Posterior cingulate gyrus (tissue), 11 donors: ENCODE data around the gene RTN4.
A peak's percentile ranks its signal among the peaks of the same experiment; 100 is the strongest.

ENCODE experiments used
- DNase-seq, 10 donors: peaks; one replicate each; pipeline versions ENCODE4 v3.0.0 to v3.0.0-alpha.2; 2020 to 2021; ENCODE audit warnings: mixed read lengths in 3 of 10
- intact Hi-C: fragments of 100-400 bp; cut with DNase I; formaldehyde crosslinking; loops from one replicate; pipeline ENCODE4 v1.15.1; 2023

Gene RTN4

DNA sequence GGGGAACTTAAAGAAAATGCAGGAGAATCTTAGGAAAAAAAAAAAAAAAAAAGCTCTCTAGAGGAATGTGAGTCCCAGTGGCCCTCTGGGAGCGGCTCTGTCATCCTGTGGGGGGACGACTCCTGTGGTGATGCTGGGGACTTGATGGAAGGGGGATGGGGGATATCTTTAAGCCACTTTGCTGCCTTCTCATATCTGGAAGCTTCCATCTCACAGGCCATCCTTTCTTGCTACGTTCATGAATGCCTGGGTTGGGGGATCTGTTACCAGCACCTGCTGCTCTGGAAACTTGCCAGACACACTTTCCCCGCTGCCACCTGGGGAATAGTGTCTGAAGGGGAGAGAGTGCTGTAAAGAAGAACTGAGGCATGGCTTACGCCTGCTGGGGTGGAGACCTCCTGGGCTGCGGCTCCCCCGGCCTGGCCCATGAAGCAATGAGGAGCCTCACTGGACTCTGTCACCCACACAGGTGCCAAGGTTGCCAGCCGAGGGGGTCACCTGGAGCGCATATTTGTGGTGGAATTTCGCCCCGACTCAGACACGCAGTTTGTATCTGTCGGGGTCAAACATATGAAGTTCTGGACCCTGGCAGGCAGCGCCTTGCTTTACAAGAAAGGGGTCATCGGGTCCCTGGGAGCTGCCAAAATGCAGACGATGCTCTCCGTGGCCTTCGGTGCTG is 92.8 kb downstream of the RTN4 start:
- intact Hi-C loops: no loop called here
- DNase-seq: peak in 1 of 10 donors; percentile 59

DNA sequence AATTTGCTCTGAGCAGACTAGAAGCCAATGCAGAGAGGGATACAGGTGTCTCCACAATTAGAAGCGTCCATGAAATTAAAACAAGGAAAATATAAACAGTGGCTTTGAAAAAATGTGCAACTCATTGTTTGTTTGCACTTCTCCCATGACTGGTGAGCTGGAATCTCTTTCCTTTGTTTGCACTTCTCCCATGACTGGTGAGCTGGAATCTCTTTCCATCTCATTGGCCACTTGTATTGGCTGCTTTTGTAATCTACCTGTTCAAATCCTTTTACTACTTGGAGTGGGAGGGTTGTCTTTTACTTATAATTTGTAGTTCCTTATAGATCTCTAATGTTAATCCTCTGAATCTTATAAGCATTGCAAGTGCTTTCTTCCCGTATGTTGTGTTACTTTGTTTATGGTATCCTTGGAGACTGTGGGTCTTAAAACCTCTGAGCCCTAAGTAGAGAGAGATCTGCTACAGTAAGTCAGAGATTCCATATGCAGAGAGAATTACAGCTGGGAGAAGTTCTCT is 94.1 kb downstream of the RTN4 start:
- DNase-seq: no peak
- intact Hi-C loops: no loop called here

DNA sequence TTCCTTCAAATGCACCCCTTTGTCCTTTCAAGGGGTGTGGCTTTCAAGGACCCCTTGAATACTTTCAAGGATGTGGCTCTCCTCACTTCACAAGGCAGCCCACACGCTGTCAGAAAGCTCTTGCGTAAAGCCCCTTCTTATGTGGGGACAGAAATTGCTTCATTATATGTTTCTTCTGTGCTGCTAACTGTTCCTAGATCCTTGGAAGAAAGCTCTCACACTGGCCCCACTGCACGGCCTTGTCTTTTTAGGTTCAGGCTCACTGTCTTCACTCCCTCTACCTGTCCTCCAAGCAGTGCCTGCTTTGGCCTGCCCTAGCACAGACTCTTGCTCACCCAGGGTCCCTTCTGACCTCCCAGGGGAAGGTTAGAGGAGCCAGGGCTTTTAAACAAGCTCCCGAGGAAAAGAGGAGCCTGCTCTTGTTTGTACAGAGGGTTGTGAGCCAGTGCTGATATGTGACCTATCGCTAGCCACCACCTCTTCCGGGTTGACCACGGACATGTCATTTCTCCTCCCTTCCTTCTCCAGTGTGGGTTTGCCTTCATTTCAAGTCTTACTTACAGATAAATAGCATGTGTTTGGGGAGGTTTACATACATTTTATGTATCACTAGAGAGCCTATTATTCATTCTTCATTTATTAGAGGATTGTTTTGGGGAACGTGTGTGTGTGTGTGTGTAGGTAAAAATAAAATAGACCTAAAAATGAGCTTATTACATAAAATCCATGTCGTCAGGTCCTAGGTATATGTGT is 94.7 kb downstream of the RTN4 start:
- intact Hi-C loops: no loop called here
- DNase-seq: no peak

DNA sequence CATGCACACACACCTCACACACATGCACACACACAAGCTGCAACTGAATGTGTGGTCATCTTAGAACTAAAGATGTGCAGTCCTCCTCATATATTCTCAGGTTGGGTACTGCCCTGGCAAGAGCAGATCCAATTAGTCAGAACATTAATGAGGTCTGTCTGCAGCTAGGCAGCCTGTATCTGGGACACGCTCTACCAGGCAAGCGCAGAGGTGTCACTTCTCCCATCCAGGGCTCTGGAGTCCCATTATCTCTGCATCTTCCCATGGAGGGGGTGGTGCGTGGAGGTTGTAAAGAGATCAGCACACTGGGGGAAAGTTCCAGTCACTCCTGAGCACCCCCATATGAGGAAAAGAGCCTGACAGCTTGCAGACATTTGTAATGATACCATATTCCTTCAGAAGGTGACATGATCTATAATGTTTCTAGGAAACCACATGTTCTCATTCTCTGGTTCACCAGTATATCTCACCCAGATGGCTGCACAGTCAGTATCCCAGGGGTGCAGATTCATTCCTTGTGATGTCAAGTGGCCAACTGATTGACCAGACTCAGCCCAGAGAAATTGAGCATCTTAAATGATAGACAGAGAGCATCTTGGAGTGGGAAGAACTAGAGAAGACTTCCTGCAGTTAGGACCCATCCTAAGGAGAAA is 95.4 kb downstream of the RTN4 start:
- intact Hi-C loops: no loop called here
- DNase-seq: no peak

- intact Hi-C loops: no loop called here
- DNase-seq: no peak
Measured at GRCh38 chr2:54954158-54954557, 96.1 kb downstream of the RTN4 start.

DNA sequence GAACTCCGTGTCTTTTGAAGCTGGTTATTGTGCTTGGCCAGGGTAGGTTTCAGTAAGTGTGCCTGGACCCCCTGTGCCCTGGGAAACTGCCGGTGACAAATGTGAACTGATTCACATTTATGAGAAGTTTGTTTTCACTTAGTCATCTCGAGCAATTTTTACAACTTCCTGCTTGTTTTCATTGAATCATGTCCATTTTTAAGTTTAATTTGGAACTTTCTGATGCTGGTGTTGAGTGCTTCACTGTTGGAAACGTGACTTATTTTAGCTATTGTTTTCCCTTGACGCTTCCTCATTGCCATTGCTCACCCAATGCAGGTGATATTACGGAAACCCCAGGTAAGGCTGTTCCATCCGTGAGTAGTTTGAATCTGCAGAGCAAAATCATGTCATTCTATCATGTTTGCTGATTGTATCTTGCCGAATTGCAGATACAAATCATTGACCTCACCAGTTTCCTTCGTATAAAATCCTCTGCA is 97.2 kb downstream of the RTN4 start:
- intact Hi-C loops: no loop called here
- no peak for DNase-seq

GRCh38 chr2:54952425-54952824 is 97.8 kb downstream of the RTN4 start:
- DNase-seq: no peak
- intact Hi-C loops: no loop called here

- DNase-seq: no peak
- intact Hi-C loops: no loop called here
Measured at GRCh38 chr2:54950811-54951210, 99.4 kb downstream of the RTN4 start.

- intact Hi-C loops: no loop called here
- DNase-seq: no peak
Measured at GRCh38 chr2:54949431-54949830, 100.8 kb downstream of the RTN4 start.

DNA sequence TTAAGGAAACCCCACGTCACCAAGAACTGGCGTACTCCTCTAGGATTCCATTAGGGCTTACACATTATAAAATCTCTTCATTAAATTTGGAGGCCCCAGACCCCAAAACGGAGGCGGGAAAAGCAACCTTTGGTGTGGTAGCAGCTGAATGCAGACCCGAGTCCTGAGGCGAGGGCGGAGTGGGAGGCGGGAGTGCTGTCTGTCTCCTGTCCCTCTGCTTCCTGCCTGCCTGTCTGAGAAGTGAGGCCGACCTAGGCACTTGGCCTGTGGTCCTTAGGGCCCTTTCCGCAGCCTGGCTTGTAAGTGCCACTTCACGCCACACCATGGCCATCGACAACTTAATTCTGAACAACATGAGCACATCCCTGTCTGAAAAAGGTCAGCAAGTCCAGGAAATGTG is 102.1 kb downstream of the RTN4 start:
- DNase-seq: peak in 1 of 10 donors; percentile 81
- intact Hi-C loops: no loop called here

- peak in 2 of 10 donors; percentile 31 to 85 for DNase-seq
- intact Hi-C loops: no loop called here
Measured at GRCh38 chr2:54947646-54948045, 102.6 kb downstream of the RTN4 start.

GRCh38 chr2:54947136-54947535 is 103.1 kb downstream of the RTN4 start:
- DNase-seq: peak in 4 of 10 donors; percentile 32 to 85 (median 67)
- intact Hi-C loops: no loop called here

GRCh38 chr2:54946220-54946805 is 103.9 kb downstream of the RTN4 start:
- intact Hi-C loops: no loop called here
- peak in 2 of 10 donors; percentile 31 to 79 for DNase-seq

- peak in 6 of 10 donors; percentile 38 to 88 (median 43) for DNase-seq
- intact Hi-C loops: no loop called here
Measured at GRCh38 chr2:54945391-54946219, 104.6 kb downstream of the RTN4 start.

DNA sequence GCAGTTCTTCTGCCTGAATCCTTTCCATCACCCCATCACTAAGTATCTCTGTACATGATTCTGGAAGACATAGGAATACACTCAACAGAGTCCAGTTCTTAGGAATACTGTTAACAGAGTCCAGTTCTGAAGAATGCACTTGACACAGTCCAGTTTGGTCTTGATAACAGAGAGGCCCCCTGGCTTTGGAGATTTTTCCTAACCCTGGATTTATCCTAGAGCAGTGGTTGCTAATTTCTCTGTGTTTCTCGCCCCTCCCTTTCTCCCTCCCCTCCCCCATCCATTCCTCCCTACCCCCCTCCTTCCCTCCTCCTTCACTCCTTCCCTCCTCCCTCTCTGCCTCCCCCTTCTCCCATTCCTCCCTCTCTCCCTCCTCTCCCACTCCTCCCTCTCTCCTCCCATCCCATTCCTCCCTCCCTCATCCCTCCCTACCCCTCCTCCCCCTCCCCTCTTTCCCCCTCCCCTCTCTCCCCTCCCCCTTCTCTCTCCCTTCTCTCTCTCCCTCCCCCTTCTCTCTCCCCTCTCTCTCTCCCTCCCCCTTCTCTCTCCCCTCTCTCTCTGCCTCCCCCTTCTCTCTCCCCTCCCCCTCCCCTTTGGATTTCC is 105.4 kb downstream of the RTN4 start:
- intact Hi-C loops: no loop called here
- no peak for DNase-seq

DNA sequence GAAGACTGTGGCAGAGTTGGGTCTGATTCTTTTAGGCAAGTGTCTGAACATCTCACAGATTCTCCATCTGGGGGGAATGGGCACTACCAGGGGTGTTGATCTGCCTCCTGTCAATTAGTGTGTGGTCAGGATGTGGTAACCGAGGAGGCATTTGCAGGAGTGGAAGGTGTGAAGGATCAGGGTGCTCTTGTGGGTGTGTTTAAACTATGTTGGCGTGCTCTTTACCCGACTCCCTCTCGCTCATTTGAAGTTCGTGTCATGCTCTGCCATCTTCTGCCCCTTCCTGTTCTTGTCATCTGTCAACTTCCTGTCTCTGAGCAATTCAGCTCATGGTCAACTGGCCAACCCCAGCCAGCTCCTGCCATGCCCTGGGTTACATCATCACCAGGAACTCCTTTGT is 107.9 kb downstream of the RTN4 start:
- intact Hi-C loops: no loop called here
- no peak for DNase-seq

DNA sequence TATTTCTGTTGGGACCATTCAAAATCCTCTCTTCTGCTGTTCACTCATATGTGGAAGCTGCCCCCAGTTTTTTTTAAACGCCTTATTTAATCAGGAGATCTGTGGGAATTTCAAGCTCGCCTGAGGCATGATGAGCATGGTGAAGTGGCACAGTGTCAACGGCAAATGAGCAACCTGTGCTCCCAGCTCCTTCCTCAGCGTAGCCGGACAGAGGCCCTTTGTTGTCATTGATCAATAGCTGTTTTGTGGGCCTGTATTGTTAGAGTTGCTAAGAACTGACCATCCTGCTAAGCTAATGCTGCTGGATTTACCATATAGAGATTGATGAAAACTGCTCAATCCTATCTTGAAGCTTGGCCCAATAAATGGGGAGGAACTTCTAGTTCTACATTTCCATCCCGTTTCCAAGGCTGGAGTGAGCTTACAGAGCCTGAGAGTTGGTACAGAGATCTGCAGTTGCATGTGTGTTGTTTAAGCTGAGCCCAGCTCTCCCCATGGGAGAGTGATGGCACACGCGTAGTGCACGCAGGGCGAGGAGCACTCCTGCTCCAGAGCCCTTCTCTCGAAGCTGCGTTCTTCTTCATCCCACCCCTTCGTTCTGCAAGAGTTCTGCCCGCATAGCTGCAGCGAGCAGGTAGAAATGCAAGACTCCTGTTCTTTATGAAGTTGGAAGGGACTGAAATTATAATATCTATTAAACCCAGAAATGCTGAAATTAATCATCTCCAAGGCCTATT is 108.8 kb downstream of the RTN4 start:
- intact Hi-C loops: no loop called here
- peak in 2 of 10 donors; percentile 48 to 72 for DNase-seq

DNA sequence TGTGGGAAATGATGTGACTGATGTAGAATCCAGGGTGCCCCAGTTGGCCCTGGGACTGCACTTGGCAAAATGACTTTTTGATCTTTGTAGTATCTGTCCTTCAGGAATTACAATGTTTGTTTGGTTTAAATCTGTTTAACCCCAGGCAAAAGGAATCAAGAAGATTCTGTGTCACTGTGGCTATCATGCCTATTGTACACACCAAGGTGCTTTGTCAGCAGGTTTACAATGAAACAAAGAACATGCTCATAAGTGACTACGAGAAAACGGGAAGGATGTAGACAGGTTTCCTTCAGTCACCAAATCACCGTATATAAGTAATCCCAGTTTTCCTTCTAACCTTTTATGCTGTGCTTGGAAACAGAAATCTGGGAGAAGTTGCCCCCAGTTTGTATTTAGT is 109.5 kb downstream of the RTN4 start:
- intact Hi-C loops: no loop called here
- no peak for DNase-seq
